Measurements from ENCODE around the gene ANKK1.

DNA sequence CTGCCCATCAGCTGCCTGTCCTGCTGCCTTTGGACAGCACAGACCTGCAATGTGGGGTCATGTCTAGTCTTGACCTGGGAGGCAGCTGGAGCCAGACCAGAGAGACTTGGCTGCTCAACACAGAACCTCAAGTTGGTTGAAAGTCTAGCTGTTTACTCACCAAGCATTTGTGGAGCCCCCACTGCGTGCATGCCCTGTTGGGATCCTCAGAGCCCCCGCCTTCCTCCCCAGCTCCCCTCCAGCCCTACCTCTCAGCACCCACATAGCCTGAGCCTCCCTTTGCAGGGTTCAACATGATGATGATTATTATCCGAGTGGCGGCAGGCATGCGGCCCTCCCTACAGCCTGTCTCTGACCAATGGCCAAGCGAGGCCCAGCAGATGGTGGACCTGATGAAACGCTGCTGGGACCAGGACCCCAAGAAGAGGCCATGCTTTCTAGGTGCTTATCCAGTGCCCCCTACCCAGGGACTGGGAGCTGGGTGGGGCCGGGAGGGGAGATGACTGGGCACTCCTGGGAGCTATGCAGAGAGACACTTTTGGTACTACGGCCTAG, 8.3 kb downstream of the ANKK1 start:
- TF ChIP-seq, protein P1, sequence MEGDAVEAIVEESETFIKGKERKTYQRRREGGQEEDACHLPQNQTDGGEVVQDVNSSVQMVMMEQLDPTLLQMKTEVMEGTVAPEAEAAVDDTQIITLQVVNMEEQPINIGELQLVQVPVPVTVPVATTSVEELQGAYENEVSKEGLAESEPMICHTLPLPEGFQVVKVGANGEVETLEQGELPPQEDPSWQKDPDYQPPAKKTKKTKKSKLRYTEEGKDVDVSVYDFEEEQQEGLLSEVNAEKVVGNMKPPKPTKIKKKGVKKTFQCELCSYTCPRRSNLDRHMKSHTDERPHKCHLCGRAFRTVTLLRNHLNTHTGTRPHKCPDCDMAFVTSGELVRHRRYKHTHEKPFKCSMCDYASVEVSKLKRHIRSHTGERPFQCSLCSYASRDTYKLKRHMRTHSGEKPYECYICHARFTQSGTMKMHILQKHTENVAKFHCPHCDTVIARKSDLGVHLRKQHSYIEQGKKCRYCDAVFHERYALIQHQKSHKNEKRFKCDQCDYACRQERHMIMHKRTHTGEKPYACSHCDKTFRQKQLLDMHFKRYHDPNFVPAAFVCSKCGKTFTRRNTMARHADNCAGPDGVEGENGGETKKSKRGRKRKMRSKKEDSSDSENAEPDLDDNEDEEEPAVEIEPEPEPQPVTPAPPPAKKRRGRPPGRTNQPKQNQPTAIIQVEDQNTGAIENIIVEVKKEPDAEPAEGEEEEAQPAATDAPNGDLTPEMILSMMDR (IDR thresholded peaks at IDR 0.05) = no peak
- no peak for TF ChIP-seq POLR2AphosphoS5 (IDR thresholded peaks at IDR 0.05)
- TF ChIP-seq POLR2A (IDR thresholded peaks at IDR 0.05) = no peak
- no peak for TF ChIP-seq EP300 (IDR thresholded peaks at IDR 0.05)
